HG03139 (cell line): ENCODE data around the gene SCMH1.
"Not testable (repeated sequence)": the region's sequence is repeated elsewhere in the genome, so short reads cannot be mapped to it uniquely, and the experiment has no call there.

Experiments used
- ATAC-seq: cut with Tn5 transposase; IDR thresholded peaks from one replicate; pipeline ENCODE4 v1.9.1; 2021; ENCODE audit not compliant: unreplicated experiment

SCMH1 gene

DNA sequence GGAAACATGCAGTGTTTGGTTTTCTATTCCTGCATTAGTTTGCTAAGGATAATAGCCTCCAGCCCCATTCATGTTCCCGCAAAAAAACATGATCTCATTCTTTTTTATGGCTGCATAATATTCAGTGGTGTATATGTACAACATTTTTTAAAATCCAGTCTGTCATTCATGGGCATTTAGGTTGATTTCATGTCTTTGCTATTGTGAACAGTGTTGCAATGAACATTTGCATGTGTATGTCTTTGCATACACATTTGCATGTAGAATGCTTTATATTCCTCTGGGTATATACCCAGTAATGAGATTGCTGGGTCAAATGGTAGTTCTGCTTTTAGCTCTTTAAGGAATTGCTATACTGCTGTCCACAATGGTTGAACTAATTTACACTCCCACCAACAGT is 9.0 kb upstream of the SCMH1 start:
- not testable (repeated sequence) for ATAC-seq

DNA sequence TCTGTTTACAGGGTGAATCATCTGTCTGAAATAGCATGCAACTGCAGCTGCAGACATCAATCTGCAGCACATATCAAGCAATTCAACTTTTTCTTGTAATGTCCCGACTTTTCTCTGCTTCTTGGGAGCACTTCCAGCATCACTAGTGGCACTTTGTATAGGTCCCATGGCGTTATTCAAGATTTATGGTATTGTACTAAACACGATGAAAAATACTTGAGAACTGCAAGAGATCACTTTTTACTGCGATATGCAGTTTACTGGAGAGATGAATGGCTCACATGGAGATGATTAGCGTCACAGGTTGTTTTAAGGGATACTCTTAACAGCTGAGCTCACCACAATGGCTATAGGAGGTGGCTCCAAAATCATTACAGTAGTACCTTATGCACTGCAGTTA is 7.2 kb upstream of the SCMH1 start:
- ATAC-seq = no peak

DNA sequence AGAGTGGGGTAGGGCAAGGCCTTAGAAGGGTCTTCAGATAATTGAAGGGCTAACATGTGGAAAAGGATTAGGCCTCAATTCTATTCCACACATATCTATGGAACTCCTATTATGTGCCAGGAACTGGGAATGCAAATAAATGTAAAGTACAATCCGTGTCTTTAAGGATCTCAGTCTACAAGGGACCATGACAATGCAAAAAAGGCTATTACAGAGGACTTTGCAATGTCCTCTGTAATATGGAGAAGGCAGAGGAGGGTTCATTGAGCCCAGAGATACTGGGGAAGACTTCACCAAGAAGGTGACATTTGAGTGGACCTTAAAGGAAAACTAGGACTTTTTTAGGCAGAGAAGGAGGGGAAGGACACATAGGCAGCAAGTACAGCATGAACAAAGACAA is 4.5 kb upstream of the SCMH1 start:
- ATAC-seq = no peak

DNA sequence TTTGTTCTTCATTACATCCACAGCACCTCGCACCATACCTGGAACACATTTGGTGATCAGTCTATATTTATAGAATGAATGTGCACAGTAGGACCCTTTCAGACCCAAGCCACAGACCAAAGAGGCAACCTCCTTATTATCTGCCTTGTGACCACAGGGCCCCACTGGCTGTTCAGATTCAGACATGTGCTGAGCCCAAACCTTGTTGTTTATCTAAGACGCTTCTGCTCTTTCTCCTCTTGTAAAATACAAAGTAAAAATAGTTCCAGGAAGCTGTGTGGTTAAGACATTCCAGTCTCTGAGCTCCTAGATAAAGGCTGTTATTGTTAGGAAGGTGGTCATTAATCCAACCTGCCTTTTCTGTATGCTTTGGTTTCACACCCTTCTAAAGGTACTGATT is 3.6 kb upstream of the SCMH1 start:
- ATAC-seq = no peak

DNA sequence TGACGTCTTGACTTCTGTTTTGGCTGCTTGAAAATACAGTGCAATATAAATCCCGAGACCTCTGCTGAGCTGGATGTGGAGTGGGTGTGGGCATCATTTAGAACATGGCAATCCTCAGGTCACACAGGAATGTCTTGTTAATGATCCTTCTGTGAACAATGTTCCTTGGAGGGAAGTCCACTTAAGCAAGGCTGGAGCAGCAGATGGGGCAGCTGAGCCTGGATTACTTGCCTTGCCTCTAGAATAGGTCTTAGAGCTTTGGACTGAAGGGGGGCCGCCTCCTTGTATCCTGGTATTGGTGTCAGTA is 926 bp upstream of the SCMH1 start:
- no peak for ATAC-seq

DNA sequence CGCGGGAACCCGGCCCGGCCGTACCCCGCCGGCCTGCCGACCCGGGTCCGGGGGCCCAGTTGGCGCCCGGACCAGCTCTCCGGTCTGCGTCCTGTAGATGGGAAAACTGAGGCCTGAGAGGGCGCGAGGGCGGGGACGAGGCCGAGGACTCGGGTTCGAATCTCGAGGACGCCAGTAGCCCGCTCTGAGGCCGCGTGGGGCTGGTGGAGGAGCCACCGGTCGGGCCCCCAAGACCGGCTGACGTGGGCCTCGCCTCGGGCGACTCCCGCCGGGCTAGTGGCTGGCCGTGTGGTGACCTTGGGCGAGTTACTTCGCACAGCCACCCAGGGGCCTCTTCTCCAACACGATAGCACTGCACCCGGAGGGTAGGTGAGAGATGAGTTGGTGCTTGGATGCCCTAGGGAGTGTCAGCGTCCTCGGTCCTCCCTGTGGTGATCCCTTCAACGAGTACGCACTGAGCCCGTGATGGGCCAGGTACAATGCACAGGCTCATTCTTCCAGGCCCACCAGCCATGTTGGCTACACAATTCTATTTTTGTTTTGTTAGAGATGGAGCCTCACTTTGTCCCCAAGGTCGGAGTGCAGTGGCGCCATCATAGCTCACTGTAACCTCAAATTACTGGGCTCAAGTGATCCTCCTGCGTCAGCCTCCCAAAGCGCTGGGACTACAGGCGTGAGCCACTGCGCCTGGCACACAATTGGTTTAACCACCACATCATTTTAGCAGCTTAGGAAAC is 404 bp upstream of the SCMH1 start:
- ATAC-seq = peak; percentile 12

DNA sequence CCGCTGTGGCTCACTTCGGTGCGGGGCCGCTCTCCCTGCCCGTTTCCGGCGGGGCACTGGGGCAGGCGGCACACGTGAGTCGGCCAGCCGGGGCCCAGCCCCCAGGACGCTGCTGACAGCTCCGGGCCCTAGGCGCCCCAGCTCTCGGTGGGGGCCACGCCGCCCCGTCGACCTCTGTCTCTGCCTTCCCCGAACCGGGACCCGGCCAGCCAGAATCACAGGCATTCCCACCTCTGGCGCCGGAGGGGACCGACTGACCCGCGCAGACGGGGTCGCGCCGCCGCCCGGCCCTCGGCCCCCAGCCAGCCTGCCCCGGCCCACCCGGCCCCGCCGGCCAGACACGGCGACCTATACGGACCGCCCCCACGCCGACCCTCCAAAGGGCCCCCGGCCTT is 755 bp downstream of the SCMH1 start:
- peak; percentile 41 for ATAC-seq

DNA sequence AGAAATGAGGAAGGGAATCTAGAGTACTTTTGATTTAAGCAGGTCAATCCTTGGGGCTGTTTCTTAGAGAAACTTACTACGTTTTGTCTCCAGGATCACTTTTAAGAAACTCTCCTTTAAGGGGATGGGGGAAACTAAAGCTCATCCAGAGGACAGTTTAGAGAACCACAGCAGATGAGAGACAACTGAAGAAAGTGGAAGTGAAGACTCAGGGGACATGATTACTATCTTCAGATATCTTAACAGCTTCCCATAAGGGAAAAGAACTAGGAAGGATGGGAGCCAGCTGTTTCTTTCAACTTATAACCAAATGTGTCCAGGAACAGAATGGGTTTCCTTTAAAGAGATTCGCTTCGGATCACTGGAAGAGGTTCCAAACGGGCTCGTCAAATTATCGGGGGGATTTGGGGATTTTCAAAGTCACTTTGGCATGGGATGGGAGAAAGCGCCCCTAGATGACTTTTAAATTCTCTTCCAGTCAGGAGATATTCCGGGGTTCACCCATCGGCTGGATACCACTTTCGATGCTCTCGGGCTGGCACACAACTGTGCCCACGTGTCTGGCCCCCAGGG is 1.2 kb downstream of the SCMH1 start:
- ATAC-seq = no peak

DNA sequence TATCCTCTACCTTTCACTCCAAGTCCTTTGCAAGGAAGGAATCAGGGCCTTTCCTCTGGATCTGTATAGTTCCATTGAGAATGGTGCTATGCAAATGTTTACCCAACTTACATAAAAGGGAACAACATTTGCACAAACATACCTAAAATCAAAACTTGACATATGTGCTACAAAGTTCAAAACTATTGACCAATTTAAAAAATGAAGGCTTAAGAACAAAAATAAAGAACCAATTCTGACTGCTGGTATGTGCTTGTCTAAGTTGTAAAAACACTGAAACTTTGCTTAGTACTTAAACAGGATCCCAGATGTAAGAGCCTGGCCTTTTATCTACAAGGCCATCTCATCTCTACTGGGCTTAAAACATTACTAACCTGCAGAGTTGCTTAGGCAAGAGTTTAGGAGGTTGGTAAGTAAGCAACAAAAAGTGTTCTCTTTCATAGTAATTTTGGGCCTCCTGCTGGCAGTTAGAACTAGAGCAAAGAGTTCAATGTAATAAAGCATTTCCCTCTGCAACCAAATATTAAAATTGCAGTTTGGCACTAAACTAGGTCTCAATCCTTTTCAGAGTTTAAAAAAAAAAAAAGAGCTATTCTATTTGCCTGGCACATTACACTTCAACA is 2.0 kb downstream of the SCMH1 start:
- ATAC-seq = no peak

DNA sequence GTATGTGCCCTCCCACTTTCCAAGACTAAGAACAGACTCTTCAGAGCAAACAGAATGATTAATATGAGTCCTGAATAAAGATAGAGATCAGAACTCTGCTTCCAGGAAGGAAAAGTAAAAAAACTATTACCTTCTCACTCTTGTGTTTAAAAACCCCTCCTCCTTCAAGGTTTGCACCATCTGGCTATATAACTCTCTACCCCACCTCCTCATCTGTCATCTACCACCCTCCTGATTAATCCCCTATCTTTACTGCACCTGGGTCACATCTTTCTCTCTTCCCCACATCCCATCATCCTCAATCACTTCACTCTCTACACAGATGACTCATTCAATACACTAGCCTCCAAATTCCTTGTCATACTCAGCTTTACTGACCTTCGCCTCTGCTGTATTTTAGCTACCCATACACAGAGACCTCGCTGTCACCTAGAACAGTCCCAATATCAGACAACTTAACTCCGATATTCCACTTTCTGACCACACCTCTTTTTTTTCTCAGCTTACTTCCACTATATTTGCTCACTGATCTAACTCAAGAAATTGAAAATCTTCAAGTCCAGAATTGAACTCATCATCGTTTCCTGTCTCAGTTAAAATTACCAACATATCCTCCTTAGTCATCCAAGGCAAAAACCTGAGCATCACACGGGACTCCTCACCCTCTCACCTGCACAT is 3.7 kb downstream of the SCMH1 start:
- ATAC-seq = no peak

DNA sequence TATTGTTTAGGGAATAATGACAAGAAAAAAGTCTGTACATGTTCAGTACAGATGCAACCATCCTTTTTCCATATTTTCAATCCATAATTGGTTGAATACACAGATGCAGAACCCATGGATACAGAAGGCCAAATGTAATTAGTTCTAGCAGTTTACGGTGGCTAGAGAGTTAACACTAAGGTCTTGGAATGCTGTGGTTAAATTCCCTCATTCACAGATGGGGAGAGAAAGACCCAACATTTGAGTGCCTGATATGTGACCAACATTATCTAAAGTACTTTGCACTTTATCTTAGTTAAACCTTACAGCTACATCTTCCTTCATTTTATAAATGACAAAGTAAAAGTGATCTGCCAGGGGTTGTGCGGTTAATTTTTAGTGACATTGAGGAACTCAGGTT is 5.3 kb downstream of the SCMH1 start:
- ATAC-seq = no peak

DNA sequence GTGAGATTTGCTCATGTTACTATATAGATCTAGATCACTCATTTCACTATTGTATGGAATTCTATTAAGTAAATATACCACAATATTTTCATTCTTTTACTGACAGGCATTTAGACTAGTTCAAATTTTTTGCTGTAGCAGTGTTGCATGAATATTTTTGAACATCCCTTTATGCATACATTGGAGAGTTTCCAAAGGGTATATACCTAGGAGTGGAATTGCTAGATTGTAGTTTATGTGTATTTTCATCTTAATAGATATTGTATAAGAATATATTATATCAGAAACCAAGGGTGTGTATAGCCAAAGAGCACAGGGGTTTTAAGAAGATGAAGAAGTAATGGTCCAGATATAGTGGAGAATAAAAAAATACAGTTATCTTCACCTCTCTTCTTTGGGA is 6.2 kb downstream of the SCMH1 start:
- no peak for ATAC-seq

DNA sequence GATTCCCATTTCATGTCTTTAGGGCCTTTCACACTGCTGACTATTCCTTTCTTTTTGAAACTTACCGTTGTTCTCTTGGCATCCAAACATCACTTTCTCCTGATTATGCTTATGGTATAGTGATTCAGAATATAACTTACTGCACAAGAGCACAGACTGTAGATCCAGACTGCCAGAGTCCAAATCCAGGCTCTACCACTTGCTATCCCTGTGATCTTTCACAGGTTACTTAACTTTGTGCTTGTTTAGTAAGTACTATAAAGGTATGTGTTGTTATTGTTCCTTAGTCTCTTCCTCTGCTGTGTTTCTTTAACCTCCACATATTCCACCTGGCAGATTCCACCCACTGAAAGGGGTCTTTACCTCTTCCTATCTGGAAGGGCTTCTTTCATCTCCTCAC is 8.4 kb downstream of the SCMH1 start:
- ATAC-seq = no peak

DNA sequence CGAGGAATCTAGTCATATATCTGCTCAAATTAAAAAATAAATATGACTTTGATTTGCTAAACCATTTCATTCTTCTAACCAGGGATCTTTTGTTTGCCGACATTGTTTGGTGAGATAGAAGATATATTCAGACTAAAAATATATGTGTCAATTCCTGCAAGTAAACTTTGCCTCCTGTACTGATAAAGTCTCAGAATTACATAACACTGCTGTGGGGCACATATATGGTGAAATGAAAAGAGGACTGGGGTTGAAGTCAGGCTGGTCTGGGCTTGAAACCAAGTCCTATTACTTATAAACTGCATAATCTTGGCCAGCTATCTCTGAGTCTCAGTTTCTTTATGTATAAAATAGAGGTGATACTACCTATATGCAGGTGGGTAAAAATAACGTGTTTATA is 9.8 kb downstream of the SCMH1 start:
- ATAC-seq = no peak

DNA sequence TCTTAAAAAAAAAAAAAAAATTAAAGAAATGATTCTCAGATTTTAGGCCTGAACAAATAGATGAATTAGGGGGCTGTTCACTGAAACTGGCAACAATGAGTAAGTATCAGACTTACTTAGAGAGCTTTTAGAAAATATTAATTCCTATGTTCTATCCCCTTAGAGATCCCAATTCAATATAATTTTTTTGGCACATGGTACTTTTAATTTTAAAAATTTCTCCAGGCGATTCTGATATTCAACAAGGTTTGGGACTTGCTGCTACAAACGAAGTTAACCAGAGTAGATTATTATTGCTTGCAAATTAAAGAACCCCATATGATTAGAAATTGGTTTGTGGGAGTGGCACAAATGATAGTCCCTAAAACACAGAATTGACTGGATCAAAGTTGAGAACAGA is 11.4 kb downstream of the SCMH1 start:
- no peak for ATAC-seq

DNA sequence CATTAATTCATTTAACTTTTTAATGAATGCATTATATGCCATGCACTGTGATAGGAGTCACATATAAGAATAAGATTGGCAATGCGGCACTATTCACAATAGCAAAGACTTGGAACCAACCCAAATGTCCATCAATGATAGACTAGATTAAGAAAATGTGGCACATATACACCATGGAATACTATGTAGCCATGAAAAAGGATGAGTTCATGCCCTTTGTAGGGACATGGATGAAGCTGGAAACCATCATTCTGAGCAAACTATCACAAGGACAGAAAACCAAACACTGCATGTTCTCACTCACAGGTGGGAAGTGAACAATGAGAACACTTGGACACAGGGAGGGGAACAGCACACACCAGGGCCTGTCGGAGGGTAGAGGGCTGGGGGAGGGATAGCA is 12.9 kb downstream of the SCMH1 start:
- ATAC-seq = not testable (repeated sequence)

DNA sequence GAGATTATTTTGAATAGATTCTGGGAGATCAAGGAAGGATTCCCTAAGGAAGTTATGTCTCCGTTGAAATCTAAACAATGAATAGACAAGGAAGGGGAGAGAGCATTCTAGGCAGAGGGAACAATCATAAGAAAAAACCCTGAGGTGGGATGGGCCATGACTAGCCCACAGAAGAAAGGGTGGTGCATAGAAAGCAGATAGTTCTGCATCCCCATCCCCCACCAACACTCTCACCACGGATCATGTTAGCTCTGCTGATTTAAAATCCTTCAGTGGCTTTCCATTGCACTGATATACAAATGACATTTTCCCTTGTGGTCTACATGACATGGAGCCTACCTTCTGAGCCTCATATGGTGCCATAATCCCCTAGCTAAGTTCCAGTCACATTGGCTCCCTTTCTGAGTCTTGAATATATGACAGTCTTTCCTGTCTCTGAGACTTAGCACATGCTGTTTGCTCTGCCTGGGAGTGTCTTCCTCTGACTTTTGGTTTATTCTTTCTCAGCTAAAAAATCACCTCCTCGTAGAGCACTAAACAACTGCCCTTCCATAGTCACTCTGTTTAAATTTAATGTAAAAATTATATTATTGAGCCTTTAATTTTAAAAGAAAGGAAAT is 15.2 kb downstream of the SCMH1 start:
- ATAC-seq = no peak

DNA sequence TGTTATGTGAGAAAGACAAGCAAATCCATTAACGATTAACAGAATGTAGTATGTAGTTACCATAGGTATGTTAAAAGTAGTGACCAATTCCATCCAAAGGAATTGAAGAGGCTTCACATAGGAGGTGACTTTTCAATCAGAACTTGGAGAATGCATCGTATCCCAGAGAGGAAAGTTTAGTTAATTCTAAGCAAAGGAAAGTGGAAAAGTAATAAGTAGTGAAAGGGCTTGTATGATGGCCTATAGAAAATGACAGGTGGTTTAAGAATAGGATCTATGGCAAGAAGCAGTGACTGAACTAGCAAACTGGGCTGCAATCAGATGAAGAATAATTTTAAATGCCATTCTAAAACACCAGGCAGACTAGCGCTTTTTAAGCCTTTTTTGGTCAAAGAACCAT is 16.6 kb downstream of the SCMH1 start:
- ATAC-seq = no peak

DNA sequence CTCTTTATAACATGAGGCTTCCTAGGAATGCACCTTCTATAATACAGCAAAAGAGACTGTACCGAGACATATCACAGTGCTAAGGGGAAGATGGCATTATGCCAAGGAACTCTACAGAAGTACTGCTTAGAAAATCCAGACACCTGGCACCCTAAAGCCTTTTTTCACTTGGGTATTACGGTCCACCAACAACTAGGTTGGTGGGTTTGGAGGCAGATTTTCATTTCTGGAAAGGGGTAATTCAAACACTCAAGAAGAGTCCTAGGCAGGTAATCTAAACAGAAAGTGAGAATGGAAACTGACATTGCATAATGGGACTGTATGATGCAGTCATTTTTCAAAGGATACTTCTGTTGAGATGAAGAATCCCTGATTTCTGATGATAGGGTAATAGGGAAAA is 19.6 kb downstream of the SCMH1 start:
- no peak for ATAC-seq

DNA sequence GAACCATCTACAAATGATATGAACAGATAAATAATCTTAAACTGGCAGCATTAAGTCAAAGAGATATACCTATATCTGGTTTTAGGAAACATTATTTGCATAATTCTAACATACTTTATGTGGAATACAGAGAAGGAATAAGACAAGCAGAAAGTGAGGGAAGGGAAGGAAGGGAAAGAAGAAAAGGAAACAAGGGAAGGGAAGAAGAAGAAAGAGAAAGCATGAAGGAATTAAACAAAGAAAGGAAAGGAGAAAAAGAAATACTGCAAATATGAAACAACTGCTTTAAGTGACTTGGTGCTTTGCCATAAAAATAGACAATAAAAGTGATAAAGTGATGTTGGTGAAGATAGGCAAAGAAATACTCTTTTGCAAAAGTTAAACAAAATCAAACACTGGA is 20.1 kb downstream of the SCMH1 start:
- ATAC-seq = no peak

DNA sequence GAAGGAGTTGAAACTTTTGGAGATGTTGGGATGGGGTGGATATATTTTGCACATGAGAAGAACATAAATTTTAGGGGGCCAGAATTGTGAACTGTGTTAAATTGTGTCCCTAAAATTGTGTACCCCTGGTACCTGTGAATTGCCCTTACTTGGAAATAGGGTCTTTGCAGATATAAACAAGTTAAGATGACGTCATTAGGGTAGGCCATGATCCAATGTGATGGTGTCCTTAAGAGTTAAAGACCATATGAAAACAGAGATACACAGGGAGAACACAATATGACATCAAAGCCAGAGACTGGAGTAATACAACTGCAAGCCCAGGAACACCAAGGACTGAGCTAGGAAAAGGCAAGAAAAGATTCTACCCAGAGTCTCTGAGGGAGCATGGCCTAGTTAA is 24.0 kb downstream of the SCMH1 start:
- ATAC-seq = no peak

DNA sequence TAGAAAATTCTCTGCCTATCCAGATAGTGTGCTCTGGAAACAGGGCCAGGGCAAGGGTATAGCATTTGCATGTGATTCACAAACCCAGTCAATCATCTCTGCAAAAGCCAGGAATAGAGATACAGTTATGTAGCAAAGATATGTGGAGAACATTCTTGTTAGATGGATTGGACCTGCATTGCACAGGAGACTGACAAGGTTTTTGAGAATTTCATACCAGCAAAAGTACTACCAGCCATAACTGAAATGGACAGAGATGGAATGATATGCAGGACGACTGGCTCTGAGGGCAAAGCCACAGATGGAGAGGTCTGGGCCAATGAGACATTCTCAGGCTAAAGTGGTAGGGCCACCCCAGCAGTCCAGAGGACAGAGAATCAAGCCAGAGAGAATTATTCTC is 24.7 kb downstream of the SCMH1 start:
- no peak for ATAC-seq
